Ascending aorta (tissue), 2 donors: ENCODE data around the gene SNTB2. TPM values are rescaled to one million over a fixed set of nuclear protein-coding genes. Genes with fewer than 3 reads are reported as not detected.

Experiments used
- DNase-seq, 2 donors: peaks; one replicate each; pipeline ENCODE4 v3.0.0-alpha.2; 2019; ENCODE audit warnings: low spot score in 2 of 2
- H3K27ac ChIP-seq, 2 donors: fragments of 200-600 bp; sonication (generic); one replicate each; pipeline ENCODE4 v1.5.1; 2016 to 2017; ENCODE audit warnings: mild to moderate bottlenecking in 1 of 2
- H3K27me3 ChIP-seq: fragments of 200-600 bp; sonication (generic); one replicate; pipeline ENCODE4 v1.5.1; 2017
- H3K36me3 ChIP-seq, 2 donors: fragments of 200-600 bp; sonication (generic); one replicate each; pipeline ENCODE4 v1.5.1; 2016
- H3K4me1 ChIP-seq, 2 donors: fragments of 200-600 bp; sonication (generic); one replicate each; pipeline ENCODE4 v1.5.1; 2016 to 2017; ENCODE audit warnings: mild to moderate bottlenecking in 1 of 2
- H3K4me3 ChIP-seq, 2 donors: fragments of 200-600 bp; sonication (generic); one replicate each; pipeline ENCODE4 v1.5.1; 2016 to 2017; ENCODE audit warnings: mild to moderate bottlenecking in 1 of 2
- H3K9me3 ChIP-seq, 2 donors: fragments of 200-600 bp; sonication (generic); one replicate each; pipeline ENCODE4 v1.5.1; 2016
- intact Hi-C: fragments of 100-400 bp; cut with DNase I; formaldehyde crosslinking; loops from one replicate; pipeline ENCODE4 v1.15.1; 2023
- total RNA-seq: library from RNA; depleted of rRNA; stranded (reverse); fragments of >200 nt; gene quantifications from one replicate; pipeline ENCODE4 v1.1.0, GENCODE V29; 2016
- TF ChIP-seq, protein P1 (sequence below), 3 experiments: fragments of 200-600 bp in 2 of 3; fragments of 450-650 bp in 1 of 3; sonication (generic) in 2 of 3; IDR thresholded peaks; one replicate each; pipeline ENCODE4 v1.5.1; 2016 to 2019; ENCODE audit warnings: antibody characterized with exemption in 3 of 3, mild to moderate bottlenecking in 1 of 3, moderate library complexity in 1 of 3

The SNTB2 gene
- total RNA-seq, 1 donor from 2014 or later, result 19.7 TPM

DNA sequence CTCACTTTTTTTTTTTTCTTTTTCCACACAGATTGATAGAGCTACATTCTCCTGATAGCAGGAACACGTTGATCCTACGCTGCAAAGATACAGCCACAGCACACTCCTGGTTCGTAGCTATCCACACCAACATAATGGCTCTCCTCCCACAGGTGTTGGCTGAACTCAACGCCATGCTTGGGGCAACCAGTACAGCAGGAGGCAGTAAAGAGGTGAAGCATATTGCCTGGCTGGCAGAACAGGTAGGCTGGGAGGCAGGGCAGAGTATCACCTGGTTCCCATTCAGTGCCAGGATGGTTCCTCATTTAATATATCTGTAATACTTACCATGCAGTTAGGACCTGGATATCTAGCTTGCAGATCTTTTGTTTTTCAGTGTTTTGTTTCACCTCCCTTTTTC is 73.1 kb downstream of the SNTB2 start:
- intact Hi-C loops, result no loop called here
- TF ChIP-seq, protein P1, sequence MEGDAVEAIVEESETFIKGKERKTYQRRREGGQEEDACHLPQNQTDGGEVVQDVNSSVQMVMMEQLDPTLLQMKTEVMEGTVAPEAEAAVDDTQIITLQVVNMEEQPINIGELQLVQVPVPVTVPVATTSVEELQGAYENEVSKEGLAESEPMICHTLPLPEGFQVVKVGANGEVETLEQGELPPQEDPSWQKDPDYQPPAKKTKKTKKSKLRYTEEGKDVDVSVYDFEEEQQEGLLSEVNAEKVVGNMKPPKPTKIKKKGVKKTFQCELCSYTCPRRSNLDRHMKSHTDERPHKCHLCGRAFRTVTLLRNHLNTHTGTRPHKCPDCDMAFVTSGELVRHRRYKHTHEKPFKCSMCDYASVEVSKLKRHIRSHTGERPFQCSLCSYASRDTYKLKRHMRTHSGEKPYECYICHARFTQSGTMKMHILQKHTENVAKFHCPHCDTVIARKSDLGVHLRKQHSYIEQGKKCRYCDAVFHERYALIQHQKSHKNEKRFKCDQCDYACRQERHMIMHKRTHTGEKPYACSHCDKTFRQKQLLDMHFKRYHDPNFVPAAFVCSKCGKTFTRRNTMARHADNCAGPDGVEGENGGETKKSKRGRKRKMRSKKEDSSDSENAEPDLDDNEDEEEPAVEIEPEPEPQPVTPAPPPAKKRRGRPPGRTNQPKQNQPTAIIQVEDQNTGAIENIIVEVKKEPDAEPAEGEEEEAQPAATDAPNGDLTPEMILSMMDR (IDR thresholded peaks at IDR 0.05), result no peak

DNA sequence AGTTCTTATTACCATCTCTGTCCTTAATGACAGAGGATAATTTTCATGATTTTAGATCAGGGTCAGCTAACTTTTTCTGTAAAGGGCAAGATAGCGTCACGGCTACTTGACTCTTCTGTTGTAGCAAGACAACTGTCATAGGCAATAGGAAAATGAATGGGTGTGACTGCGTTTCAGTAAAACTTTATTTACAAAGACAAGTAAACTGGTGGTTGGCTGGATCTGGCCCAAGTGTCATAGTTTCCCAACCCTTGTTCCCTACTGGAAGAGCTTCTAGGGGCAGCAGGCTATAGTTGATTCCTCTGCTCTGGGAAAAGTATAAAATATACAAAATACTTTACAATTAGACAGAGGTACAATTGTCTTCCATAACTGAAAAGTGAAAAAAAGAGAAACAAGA is 73.5 kb downstream of the SNTB2 start:
- TF ChIP-seq, protein P1 (IDR thresholded peaks at IDR 0.05), result no peak
- H3K9me3 ChIP-seq, result no peaks in the 10 kb centered on the region
- H3K4me1 ChIP-seq, result no peaks in the 10 kb centered on the region
- intact Hi-C loops, result no loop called here
- H3K4me3 ChIP-seq, result no peak overlapping the region
- H3K36me3 ChIP-seq, result peaks cover 3 to 19% of the 10 kb centered on the region in 2 donors
- no peak for DNase-seq
- no peaks in the 10 kb centered on the region for H3K27me3 ChIP-seq
- no peak overlapping the region for H3K27ac ChIP-seq

More for the DNA sequence above, 73.1 kb downstream of the SNTB2 start:
- H3K9me3 ChIP-seq, result no peaks in the 10 kb centered on the region
- H3K36me3 ChIP-seq, result peaks cover 3 to 19% of the 10 kb centered on the region in 2 donors
- no peaks in the 10 kb centered on the region for H3K4me1 ChIP-seq
- no peaks in the 10 kb centered on the region for H3K27me3 ChIP-seq
- DNase-seq, result no peak
- no peak overlapping the region for H3K4me3 ChIP-seq
- H3K27ac ChIP-seq, result no peak overlapping the region

DNA sequence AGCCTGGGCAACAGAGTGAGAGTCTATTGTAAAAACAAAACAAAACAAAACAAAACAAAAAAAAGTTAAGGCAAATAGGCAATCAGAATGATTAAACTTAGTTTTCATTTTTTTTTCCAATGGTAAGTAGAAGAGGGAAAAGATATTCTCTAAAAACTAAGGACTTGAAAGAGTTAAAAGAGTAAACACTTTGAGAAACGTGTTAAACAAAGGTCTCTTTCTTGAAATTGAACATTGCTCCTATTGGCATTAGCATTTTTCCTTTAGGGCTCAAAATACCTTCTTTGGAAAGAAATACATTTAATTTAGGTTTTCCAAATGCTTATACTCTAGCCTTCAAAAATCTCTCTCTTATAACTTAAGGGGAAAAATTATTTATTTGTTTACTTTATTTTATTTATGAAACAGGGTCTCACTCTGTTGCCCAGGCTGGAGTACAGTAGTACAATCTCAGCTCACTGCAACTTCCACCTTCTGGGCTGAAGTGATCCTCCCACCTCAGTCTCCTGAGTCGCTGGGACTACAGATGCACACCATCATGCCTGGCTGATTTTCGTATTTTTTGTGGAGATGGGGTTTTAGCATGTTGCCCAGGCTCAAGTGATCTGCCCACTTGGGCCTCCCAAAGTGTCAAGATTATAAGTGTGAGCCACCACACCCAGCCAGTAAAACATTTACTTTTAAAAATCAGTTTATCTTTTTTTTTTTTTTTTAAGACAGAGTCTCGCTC is 79.5 kb downstream of the SNTB2 start:
- intact Hi-C loops, result no loop called here

DNA sequence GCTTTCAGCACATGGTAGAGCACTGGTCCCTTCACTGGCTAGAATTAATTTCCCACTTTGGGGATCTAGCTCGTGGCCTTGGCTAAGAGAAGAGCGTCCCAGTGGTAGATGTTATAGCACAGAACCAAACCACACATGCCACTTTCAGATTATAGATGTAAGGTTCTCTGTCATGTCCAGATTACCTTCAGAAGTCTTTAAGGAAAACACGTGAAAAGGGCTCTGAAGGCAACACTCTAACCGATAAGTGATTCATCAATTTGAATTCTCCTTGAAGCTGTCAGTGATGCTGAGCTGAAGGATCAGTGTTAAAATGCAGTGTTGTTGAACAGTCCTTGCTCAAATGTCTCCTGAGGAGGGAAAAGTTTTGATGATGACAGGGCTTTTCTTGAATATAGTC is 80.7 kb downstream of the SNTB2 start:
- Histone ChIP-seq H3K36me3 (peaks cover 3 to 8% of the 10 kb centered on the region in 2 donors), H3K4me3 (no peak overlapping the region), H3K4me1 (no peaks in the 10 kb centered on the region), H3K27ac (no peak overlapping the region), H3K9me3 (no peaks in the 10 kb centered on the region), H3K27me3 (no peaks in the 10 kb centered on the region)
- TF ChIP-seq, protein P1 (IDR thresholded peaks at IDR 0.05), result no peak
- intact Hi-C loops, result no loop called here
- DNase-seq, result no peak

More for the DNA sequence above, 79.5 kb downstream of the SNTB2 start:
- H3K4me3 ChIP-seq, result no peak overlapping the region
- H3K27me3 ChIP-seq, result no peaks in the 10 kb centered on the region
- H3K27ac ChIP-seq, result no peak overlapping the region
- peaks cover 3 to 12% of the 10 kb centered on the region in 2 donors for H3K36me3 ChIP-seq
- H3K4me1 ChIP-seq, result no peaks in the 10 kb centered on the region
- no peaks in the 10 kb centered on the region for H3K9me3 ChIP-seq
- no peak for DNase-seq
- TF ChIP-seq, protein P1 (IDR thresholded peaks at IDR 0.05), result no peak

DNA sequence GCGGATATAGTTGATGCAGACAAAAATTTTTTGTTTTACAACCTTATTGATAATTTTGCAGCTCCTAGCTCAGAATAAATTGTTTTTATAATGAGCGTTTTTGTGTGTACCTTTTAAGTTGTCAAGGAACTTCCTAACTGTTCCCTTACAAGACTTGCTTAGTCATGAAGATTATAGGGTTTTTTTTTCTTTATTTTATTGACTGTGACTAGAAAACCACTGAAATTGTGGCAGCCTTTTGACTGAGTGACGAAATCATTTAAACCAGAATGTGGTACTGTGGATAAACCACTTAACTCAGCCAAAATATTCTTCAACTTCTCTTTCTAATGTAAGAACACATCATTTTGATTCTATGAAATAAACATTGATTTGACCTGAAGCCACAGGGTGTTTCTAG is 83.4 kb downstream of the SNTB2 start:
- Histone ChIP-seq H3K36me3 (peaks cover 3 to 8% of the 10 kb centered on the region in 2 donors), H3K27me3 (no peaks in the 10 kb centered on the region), H3K9me3 (no peaks in the 10 kb centered on the region), H3K4me3 (no peak overlapping the region), H3K4me1 (peaks cover 0 to 1% of the 10 kb centered on the region in 2 donors), H3K27ac (no peak overlapping the region)
- intact Hi-C loops, result no loop called here
- TF ChIP-seq, protein P1 (IDR thresholded peaks at IDR 0.05), result no peak
- DNase-seq, result no peak
